ENCODE data around the gene OVOL2. TPM values are rescaled to one million over a fixed set of nuclear protein-coding genes. Genes with fewer than 3 reads are reported as not detected.
"Not testable (repeated sequence)": the region's sequence is repeated elsewhere in the genome, so short reads cannot be mapped to it uniquely, and the experiment has no call there.

Gene OVOL2
- total RNA-seq = not detected
- polyA plus RNA-seq (2013, experiment 1 of 2) = not detected
- polyA plus RNA-seq (2013, experiment 2 of 2) = not detected
- total RNA-seq = 0 to 0.12 (median 0) reads per million in 172 experiments

DNA sequence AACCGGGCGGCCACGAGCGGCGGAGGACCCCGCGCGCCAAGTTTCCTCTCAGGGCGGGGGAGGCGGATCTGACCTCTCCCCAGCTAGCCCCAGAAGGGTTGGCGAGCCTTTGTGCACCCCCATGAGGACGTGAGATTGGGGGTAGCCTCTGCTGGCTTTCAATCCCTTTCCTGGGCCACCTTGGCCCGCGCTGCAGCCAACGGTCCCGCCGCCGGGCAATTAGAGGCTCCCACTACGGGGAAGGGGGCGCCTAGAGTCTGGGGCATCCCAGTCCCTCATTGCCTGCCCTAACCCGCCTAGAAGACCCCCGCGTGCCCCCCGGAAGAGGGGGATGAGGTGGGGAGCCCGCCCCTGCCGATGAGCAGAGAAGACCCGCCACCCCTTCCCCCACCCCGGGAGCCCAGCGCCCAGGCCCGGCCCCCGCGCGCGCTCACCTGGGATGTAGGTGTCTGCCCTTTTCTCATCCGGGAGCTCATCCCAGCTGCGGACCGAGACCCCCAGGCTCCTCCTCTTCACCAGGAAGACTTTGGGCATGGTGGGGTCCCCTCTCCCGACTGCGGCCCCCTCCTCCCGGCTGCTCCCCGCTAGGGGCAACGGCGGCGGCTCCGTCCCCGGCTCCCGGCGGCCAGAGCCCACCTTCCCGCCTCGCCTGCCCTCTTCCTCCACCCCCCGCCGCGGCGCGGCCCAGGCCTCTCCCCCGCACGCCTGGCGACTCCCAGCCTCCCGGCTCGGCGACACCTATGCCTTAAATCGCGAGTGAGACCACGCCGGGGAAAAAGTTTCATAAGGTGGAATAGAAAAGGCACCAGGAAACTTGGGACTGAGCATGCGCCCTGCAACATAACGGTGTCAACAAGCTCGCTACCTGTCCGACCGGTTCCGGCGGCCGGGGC is at the start of gene OVOL2:
OVOL2 (minus strand) TSS at position 816 of the 893 bp plus-strand sequence; CDS start at position 534, 282 bp downstream.
- no peak within 1 kb of the TSS for H3K4me3 ChIP-seq (ENCODE audit: low read length)
- H3K36me3 Mint-ChIP-seq (ENCODE audit: low read depth) = no peaks in the 10 kb centered on the region
- peaks cover 5% of the 10 kb centered on the region for H3K4me1 Mint-ChIP-seq (ENCODE audit: low read depth)
- ATAC-seq (ENCODE audit: poor library complexity) (no peak), DNase-seq (no peak)
- peaks cover 49 to 78% of the 10 kb centered on the region in 2 experiments for H3K27me3 ChIP-seq (ENCODE audit: control insufficient read depth in 1 of 2, insufficient read depth in 2 of 2, low read length in 2 of 2)
- ChIA-PET CTCF (no interaction called here), POLR2A (no interaction called here)
- H3K36me3 ChIP-seq (ENCODE audit: insufficient read depth, low read length) = no peaks in the 10 kb centered on the region
- peaks cover 0 to 10% of the 10 kb centered on the region in 2 experiments for H3K9me3 ChIP-seq (ENCODE audit: control insufficient read depth in 1 of 2, insufficient read depth in 1 of 2, low read length in 2 of 2)
- H3K4me1 ChIP-seq (ENCODE audit: insufficient read depth, low read length) = peaks cover 3% of the 10 kb centered on the region
- no peak within 1 kb of the TSS for H3K27ac Mint-ChIP-seq
- TF ChIP-seq, protein P1, sequence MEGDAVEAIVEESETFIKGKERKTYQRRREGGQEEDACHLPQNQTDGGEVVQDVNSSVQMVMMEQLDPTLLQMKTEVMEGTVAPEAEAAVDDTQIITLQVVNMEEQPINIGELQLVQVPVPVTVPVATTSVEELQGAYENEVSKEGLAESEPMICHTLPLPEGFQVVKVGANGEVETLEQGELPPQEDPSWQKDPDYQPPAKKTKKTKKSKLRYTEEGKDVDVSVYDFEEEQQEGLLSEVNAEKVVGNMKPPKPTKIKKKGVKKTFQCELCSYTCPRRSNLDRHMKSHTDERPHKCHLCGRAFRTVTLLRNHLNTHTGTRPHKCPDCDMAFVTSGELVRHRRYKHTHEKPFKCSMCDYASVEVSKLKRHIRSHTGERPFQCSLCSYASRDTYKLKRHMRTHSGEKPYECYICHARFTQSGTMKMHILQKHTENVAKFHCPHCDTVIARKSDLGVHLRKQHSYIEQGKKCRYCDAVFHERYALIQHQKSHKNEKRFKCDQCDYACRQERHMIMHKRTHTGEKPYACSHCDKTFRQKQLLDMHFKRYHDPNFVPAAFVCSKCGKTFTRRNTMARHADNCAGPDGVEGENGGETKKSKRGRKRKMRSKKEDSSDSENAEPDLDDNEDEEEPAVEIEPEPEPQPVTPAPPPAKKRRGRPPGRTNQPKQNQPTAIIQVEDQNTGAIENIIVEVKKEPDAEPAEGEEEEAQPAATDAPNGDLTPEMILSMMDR (IDR thresholded peaks at IDR 0.05) = no peak
- intact Hi-C loops (cut with DNase I, micrococcal nuclease) = no loop called here
- H3K4me3 Mint-ChIP-seq = peak within 1 kb of the TSS; percentile 62
- peaks cover 73% of the 10 kb centered on the region for H3K27me3 Mint-ChIP-seq
- H3K27ac ChIP-seq (ENCODE audit: low read depth in 1 of 2, low read length in 2 of 2) = no peak within 1 kb of the TSS
- no peaks in the 10 kb centered on the region for H3K9me3 Mint-ChIP-seq

- Histone ChIP-seq H3K4me3 (ENCODE audit: low read length) (no peak overlapping the region), H3K4me1 (ENCODE audit: insufficient read depth, low read length) (no peaks in the 10 kb centered on the region), H3K27ac (ENCODE audit: low read depth in 1 of 2, low read length in 2 of 2) (no peak overlapping the region), H3K27me3 (ENCODE audit: control insufficient read depth in 1 of 2, insufficient read depth in 2 of 2, low read length in 2 of 2) (no peaks in the 10 kb centered on the region), H3K36me3 (ENCODE audit: insufficient read depth, low read length) (no peaks in the 10 kb centered on the region), H3K9me3 (ENCODE audit: control insufficient read depth in 1 of 2, insufficient read depth in 1 of 2, low read length in 2 of 2) (no peaks in the 10 kb centered on the region)
- no peaks in the 10 kb centered on the region for H3K4me1 Mint-ChIP-seq (ENCODE audit: low read depth)
- TF ChIP-seq, protein P1 (IDR thresholded peaks at IDR 0.05) = no peak
- intact Hi-C loops (cut with DNase I, micrococcal nuclease) = no loop called here
- no peak overlapping the region for H3K27ac Mint-ChIP-seq
- H3K36me3 Mint-ChIP-seq (ENCODE audit: low read depth) = no peaks in the 10 kb centered on the region
- ChIA-PET POLR2A (no interaction called here), CTCF (no interaction called here)
- ATAC-seq (ENCODE audit: poor library complexity) (no peak), DNase-seq (no peak)
- peaks cover 28% of the 10 kb centered on the region for H3K27me3 Mint-ChIP-seq
- H3K9me3 Mint-ChIP-seq = peaks cover 2% of the 10 kb centered on the region
- no peak overlapping the region for H3K4me3 Mint-ChIP-seq
Measured at GRCh38 chr20:18103497-18103896, 45.8 kb upstream of the OVOL2 start.

DNA sequence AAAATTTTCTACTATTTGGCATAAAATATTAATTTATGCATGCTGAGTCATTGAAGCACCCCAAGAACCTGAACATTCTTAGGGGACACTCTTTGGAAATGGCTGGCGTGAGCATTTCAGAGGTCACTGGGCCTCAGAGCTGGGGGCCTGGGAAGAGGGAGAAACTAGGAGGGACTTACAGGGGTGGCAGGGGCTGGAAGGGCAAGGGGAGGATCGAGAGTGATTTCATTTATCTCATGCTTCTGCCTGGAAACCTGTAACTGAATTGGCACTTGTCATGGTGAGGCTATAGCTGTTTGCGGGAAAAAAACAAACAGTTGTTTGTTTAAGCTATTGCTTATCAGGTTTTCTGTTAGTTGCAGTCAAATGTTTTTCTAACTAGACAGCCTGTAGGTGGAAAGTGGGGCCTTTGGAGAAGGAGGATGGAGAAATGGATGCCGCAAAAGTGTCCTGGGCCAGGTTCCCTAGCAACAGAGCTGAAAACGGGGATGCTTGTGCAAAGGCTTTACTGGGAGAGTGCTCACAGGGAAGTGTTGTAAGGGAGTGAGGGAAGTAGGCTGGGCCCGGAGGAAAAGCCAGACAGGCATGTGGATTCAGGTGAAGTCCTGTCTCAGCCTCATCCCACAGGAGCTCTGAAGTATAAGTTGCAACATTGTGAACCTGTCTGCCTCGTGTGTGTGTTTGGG is 43.6 kb upstream of the OVOL2 start:
- intact Hi-C loops (cut with DNase I, micrococcal nuclease) = no loop called here
- Histone ChIP-seq H3K4me3 (ENCODE audit: low read length) (no peak overlapping the region), H3K36me3 (ENCODE audit: insufficient read depth, low read length) (no peaks in the 10 kb centered on the region), H3K27me3 (ENCODE audit: control insufficient read depth in 1 of 2, insufficient read depth in 2 of 2, low read length in 2 of 2) (no peaks in the 10 kb centered on the region), H3K4me1 (ENCODE audit: insufficient read depth, low read length) (no peaks in the 10 kb centered on the region), H3K27ac (ENCODE audit: low read depth in 1 of 2, low read length in 2 of 2) (no peak overlapping the region), H3K9me3 (ENCODE audit: control insufficient read depth in 1 of 2, insufficient read depth in 1 of 2, low read length in 2 of 2) (no peaks in the 10 kb centered on the region)
- no peak for DNase-seq
- Mint-ChIP-seq H3K27ac (no peak overlapping the region), H3K4me3 (no peak overlapping the region), H3K4me1 (ENCODE audit: low read depth) (no peaks in the 10 kb centered on the region), H3K36me3 (ENCODE audit: low read depth) (no peaks in the 10 kb centered on the region), H3K9me3 (no peaks in the 10 kb centered on the region), H3K27me3 (peaks cover 35% of the 10 kb centered on the region)
- ATAC-seq (ENCODE audit: poor library complexity) = no peak
- ChIA-PET CTCF (no interaction called here), POLR2A (no interaction called here)
- TF ChIP-seq, protein P1 (IDR thresholded peaks at IDR 0.05) = no peak

DNA sequence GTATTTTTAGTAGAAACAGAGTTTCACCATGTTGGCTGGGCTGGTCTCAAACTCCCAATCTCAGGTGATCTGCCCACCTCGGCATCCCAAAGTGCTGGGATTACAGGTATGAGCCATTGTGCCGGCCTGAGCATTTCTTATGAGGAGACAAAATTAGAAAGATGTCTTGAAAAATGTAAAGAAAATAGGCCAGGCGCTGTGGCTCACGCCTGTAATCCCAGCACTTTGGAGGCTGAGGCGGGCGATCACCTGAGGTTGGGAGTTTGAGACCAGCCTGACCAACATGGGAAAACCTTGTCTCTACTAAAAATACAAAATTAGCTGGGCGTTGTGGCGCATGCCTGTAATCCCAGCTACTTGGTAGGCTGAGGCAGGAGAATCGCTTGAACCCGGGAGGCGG is 42.9 kb upstream of the OVOL2 start:
- POLR2A ChIA-PET; CTCF ChIA-PET; H3K4me1 ChIP-seq (ENCODE audit: insufficient read depth, low read length); H3K27ac Mint-ChIP-seq; H3K4me3 ChIP-seq (ENCODE audit: low read length); H3K36me3 ChIP-seq (ENCODE audit: insufficient read depth, low read length); ATAC-seq (ENCODE audit: poor library complexity); H3K4me3 Mint-ChIP-seq; H3K9me3 ChIP-seq (ENCODE audit: control insufficient read depth in 1 of 2, insufficient read depth in 1 of 2, low read length in 2 of 2); H3K27me3 ChIP-seq (ENCODE audit: control insufficient read depth in 1 of 2, insufficient read depth in 2 of 2, low read length in 2 of 2); H3K4me1 Mint-ChIP-seq (ENCODE audit: low read depth); H3K27ac ChIP-seq (ENCODE audit: low read depth in 1 of 2, low read length in 2 of 2); intact Hi-C loops (cut with DNase I, micrococcal nuclease); DNase-seq; H3K9me3 Mint-ChIP-seq; H3K36me3 Mint-ChIP-seq (ENCODE audit: low read depth): not testable (repeated sequence)
- peaks cover 35% of the 10 kb centered on the region for H3K27me3 Mint-ChIP-seq

All from CD4-positive, alpha-beta T cell (primary cell).